ELF-1 (cell line): ENCODE data around the gene TRNP1.

Experiments used
- DNase-seq: peaks from one replicate; pipeline ENCODE4 v3.0.0-alpha.2; 2016; ENCODE audit warnings: low read depth, low spot score

The TRNP1 gene

GRCh38 chr1:27001570-27002360, 8.3 kb downstream of the TRNP1 start:
- DNase-seq, result no peak

- DNase-seq, result peak; percentile 58
These were observed 10.4 kb downstream of the TRNP1 start for GRCh38 chr1:27003745-27004470.

- DNase-seq, result no peak
These were observed 11.1 kb downstream of the TRNP1 start for GRCh38 chr1:27004471-27005165.

DNA sequence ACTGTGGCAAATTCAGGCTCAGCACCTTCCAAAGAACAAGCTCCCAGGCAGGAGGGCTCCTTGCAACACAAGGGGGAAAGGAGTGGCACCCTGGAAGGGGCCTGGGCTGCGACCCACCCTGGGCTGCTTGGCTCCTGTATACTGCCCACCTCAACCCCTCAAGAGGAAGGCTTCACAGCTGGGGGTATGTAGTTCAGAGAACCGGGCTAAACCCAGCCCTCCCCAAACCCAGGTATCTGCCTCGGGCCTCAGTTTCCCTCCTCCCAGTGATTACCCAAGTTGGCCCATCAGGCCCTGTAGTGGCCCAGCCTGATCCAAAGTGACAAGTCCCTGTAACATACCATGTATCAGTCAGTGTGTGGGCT, 11.7 kb downstream of the TRNP1 start:
- DNase-seq, result no peak

DNA sequence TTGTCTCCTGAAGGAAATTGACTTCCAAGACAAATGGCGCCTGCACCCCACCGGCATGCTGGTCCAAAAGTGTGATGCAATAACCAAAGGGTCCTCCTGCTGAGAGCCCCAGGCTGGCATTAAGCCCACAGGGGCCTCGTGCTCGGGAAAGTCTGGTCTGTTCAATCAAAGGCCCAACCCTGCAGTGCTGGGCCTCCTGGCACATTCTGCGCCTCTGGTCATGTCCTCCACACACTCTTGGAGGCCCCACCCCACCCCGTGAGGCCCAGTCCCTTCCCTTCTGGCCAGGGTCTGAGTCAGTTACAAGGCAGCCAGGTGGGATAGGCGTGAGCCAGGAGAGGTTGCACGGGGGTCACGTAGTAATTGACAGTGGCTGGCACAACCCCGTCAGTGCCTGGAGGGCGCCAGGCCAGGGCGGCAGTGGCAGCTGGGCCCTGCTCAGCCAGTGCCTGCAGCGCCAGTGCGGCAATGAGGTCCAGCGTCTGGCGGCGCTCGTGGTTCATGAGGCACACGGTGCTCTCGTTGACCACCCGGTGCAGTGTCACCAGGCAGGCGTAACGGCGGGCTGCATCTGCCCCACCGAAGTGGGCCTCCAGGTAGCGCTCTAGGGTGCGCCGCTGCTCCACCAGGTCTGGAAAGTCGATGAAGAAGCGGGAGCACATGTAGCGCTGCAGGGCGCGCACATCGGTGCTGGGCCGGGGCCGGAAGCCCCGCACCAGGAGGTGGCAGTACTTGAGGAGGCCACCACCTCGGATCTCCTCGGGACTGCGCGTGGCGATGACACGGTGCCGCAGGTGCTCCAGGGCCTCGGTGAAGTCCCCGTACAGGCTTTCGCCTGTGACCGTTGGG, 12.4 kb downstream of the TRNP1 start:
- DNase-seq, result peak; percentile 77

- no peak for DNase-seq
These were observed 13.2 kb downstream of the TRNP1 start for GRCh38 chr1:27006683-27007082.

DNA sequence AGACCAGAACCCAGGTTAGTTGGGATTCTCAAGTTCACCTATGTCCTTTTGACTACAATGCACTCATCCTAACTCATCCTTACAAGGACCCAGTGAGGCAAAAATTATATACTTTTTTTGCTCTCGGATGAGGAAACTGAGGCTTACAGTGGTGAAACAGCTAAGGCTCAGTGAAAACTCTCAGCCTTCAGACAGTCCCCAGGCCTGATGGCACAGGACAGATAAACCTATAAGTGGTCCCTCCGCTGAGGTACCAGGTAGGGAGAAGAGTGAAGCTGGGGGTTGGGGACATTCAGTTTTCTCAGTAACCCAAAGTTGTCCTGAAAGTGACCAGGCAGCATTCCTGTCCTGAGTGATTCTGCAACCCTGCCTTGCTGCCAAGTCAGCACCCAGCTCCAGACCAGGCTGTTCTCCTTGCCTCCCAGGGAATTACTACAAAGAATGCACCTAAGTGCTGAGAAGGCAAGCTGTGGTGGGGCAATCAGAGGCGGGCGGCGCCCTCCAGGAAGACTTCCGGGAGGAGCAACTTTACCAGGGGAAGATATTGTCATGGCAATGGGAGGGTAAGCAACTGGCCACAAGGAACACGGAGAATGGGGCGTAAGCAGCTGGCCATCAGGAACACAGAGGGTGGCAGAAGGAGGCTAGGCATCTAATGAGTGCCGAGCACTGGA, 14.6 kb downstream of the TRNP1 start:
- DNase-seq, result peak; percentile 94

GRCh38 chr1:27009601-27010197, 16.2 kb downstream of the TRNP1 start:
- DNase-seq, result peak; percentile 55

DNA sequence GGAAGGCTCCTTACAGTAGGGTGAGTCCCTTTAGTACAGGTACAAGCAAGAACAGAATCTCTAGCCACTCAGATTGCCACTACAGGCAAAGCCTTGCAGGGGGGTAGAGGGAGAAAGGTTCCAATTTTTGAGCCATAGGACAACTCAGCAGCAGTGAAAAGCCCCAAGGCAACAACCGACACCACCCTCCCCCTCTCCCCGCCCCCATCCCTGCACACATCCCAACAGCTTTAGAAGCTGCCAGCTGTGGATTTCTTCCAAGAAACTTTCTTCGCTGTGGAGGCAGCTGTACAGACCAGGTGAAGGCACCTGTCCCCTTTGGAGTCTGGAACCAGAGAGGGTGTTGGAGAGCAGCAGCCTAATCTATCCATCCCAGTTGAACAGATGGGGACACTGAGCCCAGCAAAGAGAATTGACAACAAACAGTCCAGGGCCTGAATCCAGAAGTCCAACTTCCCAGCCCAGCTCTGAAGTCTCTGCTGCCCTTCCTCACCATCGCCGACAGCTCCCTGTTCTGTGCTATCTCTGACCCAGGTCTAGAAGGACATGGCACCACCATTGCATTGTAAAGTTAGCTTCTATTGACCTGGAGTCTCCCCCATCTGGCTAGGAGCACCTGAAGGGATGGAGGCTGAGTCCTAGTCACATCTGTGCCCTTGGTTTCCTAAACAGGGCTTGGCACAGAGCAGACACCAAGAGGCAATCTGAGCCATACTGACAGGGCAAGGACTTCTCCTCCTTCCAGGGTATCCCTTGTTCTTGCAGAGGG, 16.9 kb downstream of the TRNP1 start:
- DNase-seq, result no peak

DNA sequence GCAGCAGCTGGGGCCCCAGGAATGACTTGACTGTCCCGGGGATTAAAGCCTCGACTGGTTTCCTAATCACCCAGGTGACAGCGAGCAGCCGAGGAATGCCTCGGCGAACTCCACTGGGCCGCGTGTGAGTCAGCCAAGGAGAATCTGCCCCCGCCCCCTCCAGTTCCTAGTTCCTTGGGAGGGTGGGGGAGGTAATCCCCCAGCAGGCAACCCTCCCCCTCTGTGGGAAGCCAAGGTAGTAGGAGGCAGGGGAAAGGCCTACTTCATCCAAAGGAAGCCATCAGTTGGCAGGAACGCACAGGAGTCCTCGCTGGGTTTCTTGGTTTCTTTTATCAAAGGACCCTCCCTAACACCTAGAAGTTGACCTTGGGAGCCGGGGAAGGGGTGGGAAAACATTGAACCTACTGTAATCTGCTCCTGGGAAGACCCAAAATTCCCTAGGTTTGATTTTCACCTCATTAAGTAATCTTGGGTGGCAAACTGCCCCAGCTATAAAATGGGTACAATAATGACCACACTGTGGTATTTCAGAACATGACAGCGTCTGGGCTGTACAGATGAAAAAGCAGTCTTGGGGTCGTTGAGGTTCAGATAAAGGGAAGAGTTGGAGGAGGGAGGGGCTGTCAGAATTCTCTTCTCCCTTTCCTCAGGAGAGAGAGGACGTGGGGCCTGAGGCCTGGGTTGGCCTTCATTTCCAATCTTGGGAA, 17.7 kb downstream of the TRNP1 start:
- peak; percentile 96 for DNase-seq

- DNase-seq, result no peak
These were observed 18.6 kb downstream of the TRNP1 start for GRCh38 chr1:27011976-27012563.

- no peak for DNase-seq
These were observed 21.8 kb downstream of the TRNP1 start for GRCh38 chr1:27015260-27015659.

GRCh38 chr1:27016376-27016775, 22.9 kb downstream of the TRNP1 start:
- DNase-seq, result no peak

DNA sequence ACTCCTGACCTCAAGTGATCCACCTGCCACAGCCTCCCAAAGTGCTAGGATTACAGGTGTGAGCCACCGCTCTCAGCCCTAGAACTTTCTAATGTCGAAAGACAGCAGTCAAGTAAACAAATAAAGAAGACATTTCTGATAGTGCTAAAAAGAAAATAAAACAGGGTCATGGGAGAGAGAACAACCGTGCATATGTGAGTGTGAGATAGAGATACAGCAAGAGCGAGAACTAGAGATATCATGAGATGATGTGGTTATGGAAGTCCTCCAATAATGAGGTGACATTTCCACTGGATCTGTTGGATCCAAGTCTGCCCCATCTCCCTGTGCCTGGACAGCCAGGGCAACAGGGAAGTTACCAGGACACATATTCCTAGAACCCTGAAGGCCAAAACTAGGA, 23.7 kb downstream of the TRNP1 start:
- no peak for DNase-seq

GRCh38 chr1:27018316-27018715, 24.8 kb downstream of the TRNP1 start:
- no peak for DNase-seq

GRCh38 chr1:27021354-27022031, 28.0 kb downstream of the TRNP1 start:
- no peak for DNase-seq

GRCh38 chr1:27025718-27026117, 32.2 kb downstream of the TRNP1 start:
- no peak for DNase-seq
